H9 (cell line): Measurements from ENCODE around the gene RALY. TPM values are rescaled to one million over a fixed set of nuclear protein-coding genes. Genes with fewer than 3 reads are reported as not detected.

Source experiments
- DNase-seq: peaks from one replicate; pipeline ENCODE4 v3.0.0-alpha.2; 2017
- H2AFZ ChIP-seq: one replicate; pipeline ENCODE4 v1.6.1; 2013; ENCODE audit warnings: mild to moderate bottlenecking, low read length, control low read depth, moderate library complexity
- H2AK5ac ChIP-seq: 2 replicates; pipeline ENCODE4 v1.6.1; 2013; ENCODE audit warnings: low read length, control low read depth, mixed read lengths; ENCODE audit not compliant: insufficient read length
- H2BK120ac ChIP-seq: one replicate; pipeline ENCODE4 v1.6.1; 2013; ENCODE audit warnings: low read depth, mild to moderate bottlenecking, low read length, control low read depth, inconsistent platforms; ENCODE audit not compliant: poor library complexity, severe bottlenecking
- H2BK12ac ChIP-seq: 2 replicates; pipeline ENCODE4 v1.6.1; 2013; ENCODE audit warnings: low read length, control low read depth, mixed read lengths, low read depth; ENCODE audit not compliant: insufficient read length
- H2BK15ac ChIP-seq: 2 replicates; pipeline ENCODE4 v1.6.1; 2013; ENCODE audit warnings: low read depth, low read length, control low read depth
- H2BK20ac ChIP-seq: one replicate; pipeline ENCODE4 v1.6.1; 2013; ENCODE audit warnings: low read depth, mild to moderate bottlenecking, low read length, control low read depth, inconsistent platforms; ENCODE audit not compliant: poor library complexity, severe bottlenecking
- H2BK5ac ChIP-seq: 2 replicates; pipeline ENCODE4 v1.6.1; 2013; ENCODE audit warnings: low read length, control low read depth, mixed read lengths; ENCODE audit not compliant: insufficient read length
- H3K14ac ChIP-seq: 2 replicates; pipeline ENCODE4 v1.6.1; 2013; ENCODE audit warnings: low read length, control low read depth; ENCODE audit not compliant: insufficient read depth
- H3K18ac ChIP-seq: 2 replicates; pipeline ENCODE4 v1.6.1; 2013; ENCODE audit warnings: low read depth, mild to moderate bottlenecking, mixed read lengths, low read length, control low read depth; ENCODE audit not compliant: insufficient read length
- H3K23ac ChIP-seq: 2 replicates; pipeline ENCODE4 v1.6.1; 2013; ENCODE audit warnings: low read length, control low read depth, mixed read lengths, low read depth; ENCODE audit not compliant: insufficient read length
- H3K23me2 ChIP-seq: 2 replicates; pipeline ENCODE4 v1.6.1; 2013; ENCODE audit warnings: low read depth, mild to moderate bottlenecking, mixed read lengths, low read length, control low read depth; ENCODE audit not compliant: insufficient read length, poor library complexity, severe bottlenecking
- H3K27ac ChIP-seq: 2 replicates; pipeline ENCODE4 v1.5.1; 2013; ENCODE audit warnings: low read length, control low read depth, mixed read lengths, low read depth; ENCODE audit not compliant: insufficient read length
- H3K27me3 ChIP-seq: 2 replicates; pipeline ENCODE4 v1.6.1; 2013; ENCODE audit warnings: low read length, control low read depth, inconsistent platforms; ENCODE audit not compliant: insufficient read depth
- H3K4ac ChIP-seq: 2 replicates; pipeline ENCODE4 v1.6.1; 2013; ENCODE audit warnings: low read depth, mild to moderate bottlenecking, control low read depth, inconsistent platforms, low read length, moderate library complexity
- H3K4me1 ChIP-seq: 2 replicates; pipeline ENCODE4 v1.6.1; 2013; ENCODE audit warnings: low read length, control low read depth, inconsistent platforms; ENCODE audit not compliant: insufficient read depth
- H3K4me2 ChIP-seq: 2 replicates; pipeline ENCODE4 v1.6.1; 2013; ENCODE audit warnings: low read length, control low read depth, mixed read lengths; ENCODE audit not compliant: insufficient read length, insufficient read depth
- H3K56ac ChIP-seq: 2 replicates; pipeline ENCODE4 v1.6.1; 2013; ENCODE audit warnings: low read depth, mild to moderate bottlenecking, mixed read lengths, low read length, control low read depth; ENCODE audit not compliant: insufficient read length
- H3K79me1 ChIP-seq: 2 replicates; pipeline ENCODE4 v1.6.1; 2013; ENCODE audit warnings: low read depth, mild to moderate bottlenecking, moderate library complexity, low read length, control low read depth, inconsistent platforms; ENCODE audit not compliant: insufficient read depth, poor library complexity, severe bottlenecking
- H3K79me2 ChIP-seq: 2 replicates; pipeline ENCODE4 v1.6.1; 2013; ENCODE audit warnings: low read length, control low read depth, inconsistent platforms; ENCODE audit not compliant: insufficient read depth
- H3K9ac ChIP-seq: 2 replicates; pipeline ENCODE4 v1.6.1; 2013; ENCODE audit warnings: low read length, control low read depth, mixed read lengths; ENCODE audit not compliant: insufficient read length; ENCODE audit errors: extremely low read depth
- H3K9me3 ChIP-seq: one replicate; pipeline ENCODE4 v1.6.1; 2013; ENCODE audit warnings: low read depth, low read length, inconsistent platforms; ENCODE audit not compliant: control insufficient read depth
- H3T11ph ChIP-seq: one replicate; pipeline ENCODE4 v1.6.1; 2013; ENCODE audit warnings: mild to moderate bottlenecking, low read length, control low read depth, inconsistent platforms
- H4K20me1 ChIP-seq: one replicate; pipeline ENCODE4 v1.6.1; 2013; ENCODE audit not compliant: control insufficient read depth, insufficient read length, insufficient read depth
- H4K5ac ChIP-seq: 2 replicates; pipeline ENCODE4 v1.6.1; 2013; ENCODE audit warnings: low read depth, mild to moderate bottlenecking, mixed read lengths, low read length, control low read depth; ENCODE audit not compliant: insufficient read length
- H4K8ac ChIP-seq: replicated peaks from 2 replicates; pipeline ENCODE4 v1.6.1; 2013; ENCODE audit warnings: low read length, control low read depth, mixed read lengths, low read depth; ENCODE audit not compliant: insufficient read length
- H4K91ac ChIP-seq: 2 replicates; pipeline ENCODE4 v1.6.1; 2013; ENCODE audit warnings: low read depth, mild to moderate bottlenecking, moderate library complexity, mixed read lengths, low read length, control low read depth; ENCODE audit not compliant: insufficient read length
- H3K27ac Mint-ChIP-seq, 3 experiments: 2 replicates in 2 of 3; 3 replicates in 1 of 3; pipeline ENCODE4 v1.8.0; 2020 to 2021; ENCODE audit warnings: mixed read lengths in 3 of 3, mild to moderate bottlenecking in 1 of 3, moderate library complexity in 1 of 3
- H3K27me3 Mint-ChIP-seq: 2 replicates; pipeline ENCODE4 v1.8.0; 2021; ENCODE audit warnings: low read depth, mild to moderate bottlenecking, moderate library complexity, mixed read lengths
- H3K36me3 Mint-ChIP-seq, 3 experiments: 2 replicates in 2 of 3; 3 replicates in 1 of 3; pipeline ENCODE4 v1.8.0; 2020 to 2021; ENCODE audit warnings: low read depth in 3 of 3, mixed read lengths in 3 of 3; ENCODE audit not compliant: insufficient read depth in 1 of 3
- H3K4me1 Mint-ChIP-seq, 2 experiments: 2 replicates each; pipeline ENCODE4 v1.8.0; 2020; ENCODE audit warnings: mixed read lengths in 2 of 2
- H3K4me3 Mint-ChIP-seq, 2 experiments: 2 replicates in 1 of 2; 3 replicates in 1 of 2; pipeline ENCODE4 v1.8.0; 2020 to 2021; ENCODE audit warnings: mild to moderate bottlenecking in 2 of 2, mixed read lengths in 2 of 2, moderate library complexity in 1 of 2
- H3K9me3 Mint-ChIP-seq, 2 experiments: 2 replicates in 1 of 2; 3 replicates in 1 of 2; pipeline ENCODE4 v1.8.0; 2020; ENCODE audit warnings: mild to moderate bottlenecking in 2 of 2, mixed read lengths in 2 of 2, moderate library complexity in 1 of 2
- CTCF ChIP-seq: fragments of 200-600 bp; sonication (generic); conservative IDR thresholded peaks from 3 replicates; pipeline ENCODE4 v1.8.0; 2021; ENCODE audit warnings: antibody characterized with exemption, mild to moderate bottlenecking
- WGBS: extraction: QIAGEN DNeasy Blood & Tissue Kit; methylation state at CpG from one replicate; pipeline ENCODE4 v1.1.7; 2013; ENCODE audit warnings: missing lambda C conversion rate, low lambda C conversion rate, mixed read lengths; ENCODE audit not compliant: insufficient read length; ENCODE audit errors: extremely low coverage; 5-methylcytosine and 5-hydroxymethylcytosine counted together
- total RNA-seq: library from RNA; stranded (reverse); gene quantifications from 2 replicates; pipeline ENCODE4 v1.2.1, GENCODE V29; 2021

The RALY gene
- total RNA-seq, 1 experiment from 2014 or later, result 199 TPM

GRCh38 chr20:33981964-33982363 lies 11.7 kb upstream of the RALY start:
- Histone ChIP-seq H3K14ac (no peak overlapping the region), H4K20me1 (no peaks in the 10 kb centered on the region), H2BK15ac (no peak overlapping the region), H3K18ac (no peak overlapping the region), H3K56ac (no peak overlapping the region), H2BK120ac (no peak overlapping the region), H3K23ac (no peak overlapping the region), H3K4ac (no peak overlapping the region), H4K8ac (no peak overlapping the region), H2BK20ac (no peak overlapping the region), H2AK5ac (no peak overlapping the region), H3K4me2 (no peak overlapping the region), H3K9me3 (no peaks in the 10 kb centered on the region), H3K4me1 (no peaks in the 10 kb centered on the region), H3K27me3 (no peaks in the 10 kb centered on the region), H3K23me2 (no peaks in the 10 kb centered on the region), H3T11ph (no peak overlapping the region), H4K5ac (no peak overlapping the region), H3K79me2 (no peaks in the 10 kb centered on the region), H2BK5ac (no peak overlapping the region), H4K91ac (no peak overlapping the region), H3K79me1 (no peaks in the 10 kb centered on the region), H3K27ac (no peak overlapping the region), H2BK12ac (no peak overlapping the region), H3K9ac (no peak overlapping the region), H2AFZ (no peak overlapping the region)
- Mint-ChIP-seq H3K4me1 (peaks cover 10% of the 10 kb centered on the region in 2 experiments), H3K27ac (no peak overlapping the region), H3K9me3 (peaks cover 5 to 8% of the 10 kb centered on the region in 2 experiments; a peak in 3 of 5 replicates), H3K27me3 (peaks cover 4% of the 10 kb centered on the region), H3K4me3 (no peak overlapping the region), H3K36me3 (no peaks in the 10 kb centered on the region)
- no peak for DNase-seq
- WGBS, result no CpG with 5 or more reads among the region's 3 CpGs
- no peak for TF ChIP-seq CTCF
